ENCODE data around the gene PARD6G. TPM values are rescaled to one million over a fixed set of nuclear protein-coding genes. Genes with fewer than 3 reads are reported as not detected.
"Not testable (repeated sequence)": the region's sequence is repeated elsewhere in the genome, so short reads cannot be mapped to it uniquely, and the experiment has no call there.

The PARD6G gene, protein sequence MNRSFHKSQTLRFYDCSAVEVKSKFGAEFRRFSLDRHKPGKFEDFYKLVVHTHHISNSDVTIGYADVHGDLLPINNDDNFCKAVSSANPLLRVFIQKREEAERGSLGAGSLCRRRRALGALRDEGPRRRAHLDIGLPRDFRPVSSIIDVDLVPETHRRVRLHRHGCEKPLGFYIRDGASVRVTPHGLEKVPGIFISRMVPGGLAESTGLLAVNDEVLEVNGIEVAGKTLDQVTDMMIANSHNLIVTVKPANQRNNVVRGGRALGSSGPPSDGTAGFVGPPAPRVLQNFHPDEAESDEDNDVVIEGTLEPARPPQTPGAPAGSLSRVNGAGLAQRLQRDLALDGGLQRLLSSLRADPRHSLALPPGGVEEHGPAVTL
- polyA plus RNA-seq (2013, experiment 1 of 2; ENCODE audit: insufficient read length) = 5.4 TPM
- 7.3 TPM for polyA plus RNA-seq (2013, experiment 2 of 2; ENCODE audit: insufficient read length)

DNA sequence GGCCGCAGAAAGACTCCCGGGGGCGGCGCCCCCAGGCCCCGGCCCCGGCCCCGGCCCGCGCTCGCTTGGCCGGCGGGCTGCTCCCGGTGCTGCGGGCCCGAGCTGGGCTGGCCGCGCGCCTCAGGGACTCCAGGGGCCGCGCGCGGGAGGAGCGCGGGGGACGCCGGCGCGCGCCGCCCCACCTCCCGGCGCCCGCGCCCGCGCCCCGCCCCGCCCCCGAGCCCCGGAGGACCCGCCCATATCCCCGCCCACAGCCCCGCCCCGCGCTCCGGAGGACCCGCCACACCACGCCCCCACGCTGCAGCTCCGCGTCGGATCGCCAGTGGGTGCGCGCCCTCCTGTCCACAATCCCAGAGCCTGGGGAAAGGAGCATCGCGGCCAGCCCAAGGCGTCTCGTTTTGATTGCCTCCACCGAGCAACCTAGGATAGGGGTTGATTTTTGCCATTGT is at the start of gene PARD6G:
TSS of gene PARD6G (minus strand) at position 122 of the 449 bp plus-strand sequence. CDS start 166 bp downstream, outside the sequence.
- DNase-seq = peak; percentile 69

DNA sequence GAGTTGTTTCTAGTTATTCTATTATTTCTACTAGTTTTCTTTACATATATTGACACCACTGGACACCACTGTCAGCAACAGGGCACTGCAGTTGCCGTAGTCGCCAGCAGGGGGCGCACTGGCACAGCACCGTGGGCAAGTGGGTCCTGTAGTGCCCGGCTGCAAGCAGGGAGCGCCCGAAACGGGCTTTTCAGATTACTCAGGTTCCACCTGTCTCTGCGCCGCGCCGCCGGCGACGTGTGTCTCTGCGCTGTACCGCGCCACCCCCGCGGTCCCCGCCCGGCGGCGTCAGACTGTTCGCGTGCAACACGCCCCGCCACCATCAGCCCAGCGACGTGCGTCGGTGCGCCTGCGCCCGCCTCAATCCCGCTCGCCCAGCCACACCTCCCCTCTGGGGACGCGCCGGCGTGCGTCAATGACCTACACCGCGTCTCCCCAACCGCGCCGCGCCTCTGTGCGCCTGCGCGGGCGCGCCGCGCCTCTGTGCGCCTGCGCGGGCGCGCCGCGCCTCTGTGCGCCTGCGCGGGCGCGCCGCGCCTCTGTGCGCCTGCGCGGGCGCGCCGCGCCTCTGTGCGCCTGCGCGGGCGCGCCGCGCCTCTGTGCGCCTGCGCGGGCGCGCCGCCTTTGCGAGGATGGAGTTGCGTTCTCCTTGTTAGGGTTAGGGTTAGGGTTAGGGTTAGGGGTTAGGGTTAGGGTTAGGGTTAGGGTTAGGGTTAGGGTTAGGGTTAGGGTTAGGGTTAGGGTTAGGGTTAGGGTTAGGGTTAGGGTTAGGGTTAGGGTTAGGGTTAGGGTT is 15.1 kb upstream of the PARD6G start:
- not testable (repeated sequence) for DNase-seq

DNA sequence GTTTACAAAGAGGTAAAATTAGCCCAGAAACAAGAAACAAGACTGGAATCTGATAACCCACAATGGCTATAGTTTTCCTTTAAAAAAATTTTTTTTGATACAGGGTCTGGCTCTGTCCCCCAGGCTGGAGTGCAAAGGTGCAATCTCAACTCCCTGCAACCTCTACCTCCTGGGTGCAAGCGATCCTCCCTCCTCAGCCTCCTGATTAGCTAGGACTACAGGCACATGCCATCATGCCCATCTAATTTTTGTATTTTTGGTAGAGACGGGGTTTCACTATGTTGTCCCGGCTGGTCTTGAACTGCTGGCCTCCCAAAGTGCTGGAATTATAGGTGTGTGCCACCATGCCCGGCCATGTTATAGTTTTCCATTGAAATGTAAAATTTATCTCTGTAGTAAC is 12.3 kb upstream of the PARD6G start:
- no peak for DNase-seq

DNA sequence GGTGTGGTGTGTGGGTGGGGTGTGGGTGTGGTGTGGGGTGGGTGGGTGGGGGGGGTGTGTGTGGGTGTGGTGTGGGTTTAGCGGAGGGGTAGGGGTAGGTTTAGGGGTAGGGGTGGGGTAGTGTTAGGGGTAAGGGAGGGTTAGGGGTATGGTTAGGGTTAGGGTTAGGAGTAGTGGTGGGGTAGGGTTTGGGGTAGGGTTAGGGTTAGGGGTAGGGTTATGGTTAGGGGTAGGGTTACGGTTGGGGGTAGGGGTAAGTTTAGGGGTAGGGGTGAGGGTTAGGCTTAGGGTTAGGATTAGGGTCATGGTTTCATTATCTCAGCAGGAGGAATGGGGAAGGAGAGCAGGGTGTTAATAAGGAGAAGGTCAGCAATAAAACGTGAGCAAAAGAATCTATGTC is 11.3 kb upstream of the PARD6G start:
- DNase-seq = no peak

DNA sequence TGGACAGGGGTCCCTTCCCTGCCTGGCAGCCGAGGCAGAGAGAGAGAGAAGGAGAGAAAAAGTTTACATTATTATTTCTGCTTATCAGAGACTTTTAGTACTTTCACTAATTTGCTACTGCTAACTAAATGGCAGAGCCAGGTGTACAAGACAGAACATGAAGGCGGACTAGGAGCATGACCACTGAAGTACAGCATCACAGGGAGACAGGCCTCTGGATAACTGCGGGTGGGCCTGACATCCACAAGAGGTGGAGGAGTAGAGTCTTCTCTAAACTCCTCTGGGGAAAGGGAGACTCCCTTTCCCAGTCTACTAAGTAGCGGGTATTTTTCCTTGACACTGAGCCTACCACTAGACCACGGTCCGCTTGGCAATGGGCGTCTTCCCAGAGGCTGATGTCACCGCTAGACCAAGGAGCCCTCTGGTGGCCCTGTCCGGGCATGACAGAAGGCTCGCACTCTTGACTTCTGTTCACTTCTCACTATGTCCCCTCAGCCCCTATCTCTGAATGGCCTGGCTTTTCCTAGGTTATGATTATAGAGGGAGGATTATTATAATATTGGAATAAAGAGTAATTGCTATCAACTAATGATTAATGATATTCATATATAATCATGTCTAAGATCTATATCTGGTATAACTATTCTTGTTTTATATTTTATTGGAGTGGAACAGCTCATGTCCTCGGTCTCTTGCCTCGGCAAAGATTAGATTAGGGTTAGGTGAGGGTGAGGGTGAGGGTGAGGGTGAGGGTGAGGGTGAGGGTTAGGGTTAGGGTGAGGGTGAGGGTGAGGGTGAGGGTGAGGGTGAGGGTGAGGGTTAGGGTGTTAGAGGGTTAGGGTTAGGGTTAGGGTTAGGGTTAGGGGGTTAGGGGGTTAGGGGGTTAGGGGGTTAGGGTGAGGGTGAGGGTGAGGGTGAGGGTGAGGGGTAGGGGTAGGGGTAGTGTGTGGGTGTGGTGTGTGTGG is 10.5 kb upstream of the PARD6G start:
- peak; percentile 67 for DNase-seq

DNA sequence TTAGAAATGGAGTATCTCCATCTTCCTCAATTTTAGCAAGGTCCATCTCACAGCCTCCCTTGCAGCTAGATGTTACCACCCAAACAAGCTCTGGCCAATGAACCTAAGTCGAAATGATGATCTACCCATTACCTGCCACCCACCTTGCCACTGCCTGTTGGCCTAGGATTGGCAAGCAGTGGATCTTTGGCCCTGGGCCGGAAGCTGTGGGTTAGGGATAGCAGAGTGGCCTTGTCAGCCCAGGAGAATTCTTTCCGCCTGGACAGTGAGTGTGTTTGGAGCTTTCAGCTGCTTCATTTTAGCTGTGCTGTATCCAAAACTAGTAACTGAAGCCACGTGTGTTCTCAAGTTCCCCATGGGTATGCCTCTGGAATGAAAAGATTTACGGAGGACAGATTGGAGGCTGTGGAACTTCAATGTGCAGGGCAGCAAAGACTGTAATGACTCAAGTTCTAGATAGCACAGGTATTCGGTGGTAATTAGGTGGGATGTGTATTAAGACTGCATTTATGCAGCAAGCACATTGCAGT is 7.7 kb upstream of the PARD6G start:
- DNase-seq = no peak

DNA sequence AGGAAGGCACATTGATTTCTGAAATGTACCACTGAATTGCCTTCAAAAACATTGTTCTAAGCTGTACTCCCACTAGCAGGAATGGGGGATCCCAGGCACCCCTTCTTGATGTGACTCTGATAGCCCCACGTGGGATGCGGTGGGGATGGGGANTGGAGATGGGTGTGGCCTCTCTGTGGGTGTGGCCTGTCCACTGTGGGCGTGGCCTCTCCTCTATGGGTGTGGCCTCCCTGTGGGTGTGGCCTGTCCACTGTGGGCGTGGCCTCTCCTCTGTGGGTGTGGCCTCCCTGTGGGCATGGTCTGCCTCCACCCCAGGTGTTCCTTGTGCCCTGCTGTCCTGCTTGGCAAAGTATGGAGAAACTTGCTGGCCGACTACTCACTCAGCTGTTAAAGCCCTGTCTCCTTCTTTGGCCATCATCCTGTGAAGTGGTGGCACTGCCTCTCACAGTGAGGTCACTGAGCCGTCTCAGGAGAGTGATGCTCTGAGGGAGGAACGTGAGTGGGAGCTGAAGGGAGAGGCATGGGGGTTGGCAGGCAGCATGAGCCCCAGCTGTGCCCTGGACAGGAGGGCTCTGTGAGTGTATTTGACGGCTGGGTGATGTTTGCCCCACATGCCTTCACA is 6.7 kb upstream of the PARD6G start:
- no peak for DNase-seq

DNA sequence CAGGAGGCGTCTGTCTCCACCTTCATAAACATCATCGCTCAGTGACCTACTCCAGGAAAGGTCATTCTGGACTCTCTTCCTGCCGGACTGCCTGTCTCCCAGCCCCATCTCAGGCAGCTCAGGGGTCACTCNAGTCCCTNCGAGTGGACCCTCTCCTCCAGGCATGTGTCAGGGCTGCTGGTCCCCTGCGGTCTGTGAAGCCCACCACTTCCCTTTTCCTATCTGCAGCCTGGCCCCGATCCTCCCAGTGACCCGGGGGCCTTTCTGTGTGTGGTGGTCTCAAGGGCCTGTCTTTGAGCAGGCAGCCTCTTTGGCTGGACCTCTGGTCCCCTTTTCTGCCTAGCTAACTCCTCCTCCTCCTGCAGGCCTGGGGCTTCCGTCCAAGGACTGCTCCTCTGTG is 5.9 kb upstream of the PARD6G start:
- no peak for DNase-seq

DNA sequence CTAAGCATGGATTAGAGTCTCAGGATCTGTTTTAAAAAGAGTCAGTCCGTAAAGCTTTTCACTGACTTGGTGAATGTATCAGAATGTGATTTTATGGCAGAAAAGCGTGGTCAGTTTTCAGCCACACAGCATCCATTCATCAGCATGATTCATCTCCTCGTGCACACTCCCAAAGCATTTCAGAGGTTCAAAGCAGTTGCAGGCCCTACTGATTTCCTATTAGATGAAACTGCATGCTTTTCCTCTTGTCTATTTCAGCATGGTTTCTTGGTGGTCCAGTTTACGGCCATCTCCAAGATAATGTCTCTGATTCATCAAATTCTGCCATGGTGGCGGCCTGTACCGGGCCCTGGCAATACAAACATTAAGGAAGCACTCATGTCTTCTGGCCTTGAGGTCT is 4.8 kb upstream of the PARD6G start:
- peak; percentile 41 for DNase-seq

DNA sequence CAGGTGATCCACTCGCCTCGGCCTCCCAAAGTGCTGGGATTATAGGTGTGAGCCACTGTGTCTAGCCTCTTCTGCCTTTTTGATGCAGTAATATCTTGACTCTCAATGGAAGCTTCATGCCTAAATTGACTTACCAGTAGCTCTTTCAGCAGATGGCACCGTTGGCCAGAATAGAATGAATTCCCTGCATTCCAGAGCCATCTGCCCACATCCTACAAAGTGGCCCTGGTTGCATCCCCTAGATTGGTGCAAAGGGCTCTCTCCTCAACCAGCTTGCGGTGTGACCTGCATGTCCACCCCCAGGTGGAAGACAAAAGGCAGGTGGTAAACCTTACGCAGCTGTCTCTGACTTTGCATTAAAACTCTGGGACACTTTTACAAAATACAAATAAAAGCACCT is 4.4 kb upstream of the PARD6G start:
- no peak for DNase-seq

DNA sequence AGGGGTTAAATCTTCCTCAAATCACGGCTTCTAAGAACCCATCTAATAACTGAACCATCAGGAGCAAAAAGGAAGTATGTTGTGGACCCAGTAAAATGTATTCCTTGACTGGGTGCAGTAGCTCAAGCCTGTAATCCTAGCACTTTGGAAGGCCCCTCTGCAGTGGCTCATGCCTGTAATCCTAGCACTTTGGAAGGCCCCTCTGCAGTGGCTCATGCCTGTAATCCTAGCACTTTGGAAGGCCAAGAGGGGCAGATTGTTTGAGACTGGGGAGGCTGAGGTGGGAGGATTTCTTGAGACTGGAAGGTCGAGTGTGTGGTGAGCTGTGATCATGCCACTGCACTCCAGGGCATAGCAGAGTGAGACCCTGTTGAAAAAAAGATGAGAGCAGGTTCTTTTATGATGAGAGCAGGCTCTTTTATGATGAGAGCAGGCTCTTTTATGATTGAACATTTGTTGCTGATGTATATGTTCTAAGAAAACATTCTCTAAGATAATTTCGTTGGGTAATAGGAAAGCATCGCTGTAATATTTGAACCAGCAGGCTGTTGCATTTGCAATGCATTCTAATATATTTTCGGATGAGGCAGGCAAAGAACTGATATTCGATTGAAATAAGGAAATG is 3.5 kb upstream of the PARD6G start:
- DNase-seq = no peak

DNA sequence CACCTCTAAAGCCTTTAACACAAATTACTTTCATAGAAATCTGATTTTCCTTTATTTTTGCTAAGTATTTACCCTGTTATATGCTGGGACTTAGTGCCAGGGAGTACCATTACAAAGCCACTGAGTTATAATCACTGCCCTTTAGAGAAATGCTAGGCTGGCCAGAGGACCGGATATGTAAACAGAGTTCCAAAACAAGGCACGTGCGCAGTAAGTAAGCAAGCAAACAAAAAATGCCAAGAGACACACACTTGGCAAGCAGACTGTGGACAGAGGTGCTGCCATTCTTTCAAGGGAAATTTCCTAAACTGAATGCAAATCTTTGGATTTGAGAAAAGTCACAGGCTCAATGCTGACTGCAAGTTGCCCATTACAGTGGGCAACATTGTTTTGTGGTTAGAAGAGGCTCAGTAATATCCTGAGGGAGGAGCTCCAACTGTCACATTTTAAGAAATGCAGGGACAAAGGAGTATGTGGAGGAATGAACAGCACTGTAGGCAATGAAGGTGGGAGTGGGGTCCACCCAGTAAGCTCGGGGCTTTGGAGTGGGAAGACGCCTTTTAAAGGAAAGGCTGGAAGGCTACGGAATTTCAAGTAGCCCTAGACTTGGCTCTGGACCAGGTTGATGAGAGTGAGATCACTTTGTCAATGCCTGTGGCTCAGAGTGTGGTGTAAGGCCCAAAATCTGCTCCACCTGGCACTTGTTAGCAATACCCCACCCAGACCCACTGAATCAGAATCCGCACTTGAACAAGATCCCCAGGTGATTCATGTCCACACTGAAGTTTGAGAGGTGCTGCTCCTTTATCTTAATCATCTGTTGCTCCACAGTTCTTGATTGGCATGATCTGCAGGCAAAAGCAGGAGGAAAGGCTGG is 2.1 kb upstream of the PARD6G start:
- peak; percentile 25 for DNase-seq

DNA sequence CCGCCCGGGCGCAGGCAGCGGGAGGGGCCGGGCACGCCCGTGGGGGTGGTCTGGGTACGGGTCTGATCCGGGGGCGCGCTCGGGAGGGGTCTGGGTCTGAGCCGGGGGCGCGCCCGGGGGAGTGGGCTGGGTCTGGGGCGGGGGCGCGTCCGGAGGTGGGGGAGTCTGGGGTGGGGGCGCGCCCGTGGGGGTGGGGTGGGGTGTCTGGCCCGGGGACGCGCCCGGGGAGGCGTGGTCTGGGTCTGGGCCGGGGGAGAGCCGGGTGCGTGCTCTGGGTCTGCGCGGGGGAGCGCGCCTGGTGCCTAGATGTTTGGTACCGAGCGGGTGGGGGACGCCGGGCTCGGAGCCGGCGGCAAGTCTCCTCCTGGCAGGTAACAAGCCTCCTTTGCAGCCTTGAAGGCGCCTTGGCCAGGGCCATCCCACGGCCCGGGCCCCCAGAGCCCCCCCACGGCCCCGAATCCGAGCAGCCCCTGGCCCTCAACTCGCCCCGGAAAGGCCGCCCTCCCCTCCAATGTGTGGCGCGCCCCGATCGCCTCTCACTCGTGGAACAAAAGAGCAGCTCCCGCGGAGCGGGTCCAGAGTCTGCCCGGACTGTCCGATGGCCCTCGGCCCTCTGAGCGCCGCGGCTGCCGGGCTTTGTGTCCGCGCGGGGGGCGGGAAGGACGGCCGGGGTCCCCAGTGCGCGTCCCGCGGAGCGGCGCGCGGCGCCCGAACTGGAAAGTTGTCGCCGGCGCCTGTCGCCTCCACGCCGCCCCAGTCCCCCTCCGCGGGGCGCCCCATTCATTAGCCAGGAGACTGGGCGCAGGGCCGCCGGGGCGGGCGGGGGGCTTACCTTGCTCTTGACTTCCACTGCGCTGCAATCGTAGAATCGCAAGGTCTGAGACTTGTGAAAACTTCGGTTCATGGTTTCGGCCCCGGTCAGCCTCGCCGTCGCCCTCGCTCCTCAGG is 595 bp downstream of the PARD6G start:
- peak; percentile 11 for DNase-seq

DNA sequence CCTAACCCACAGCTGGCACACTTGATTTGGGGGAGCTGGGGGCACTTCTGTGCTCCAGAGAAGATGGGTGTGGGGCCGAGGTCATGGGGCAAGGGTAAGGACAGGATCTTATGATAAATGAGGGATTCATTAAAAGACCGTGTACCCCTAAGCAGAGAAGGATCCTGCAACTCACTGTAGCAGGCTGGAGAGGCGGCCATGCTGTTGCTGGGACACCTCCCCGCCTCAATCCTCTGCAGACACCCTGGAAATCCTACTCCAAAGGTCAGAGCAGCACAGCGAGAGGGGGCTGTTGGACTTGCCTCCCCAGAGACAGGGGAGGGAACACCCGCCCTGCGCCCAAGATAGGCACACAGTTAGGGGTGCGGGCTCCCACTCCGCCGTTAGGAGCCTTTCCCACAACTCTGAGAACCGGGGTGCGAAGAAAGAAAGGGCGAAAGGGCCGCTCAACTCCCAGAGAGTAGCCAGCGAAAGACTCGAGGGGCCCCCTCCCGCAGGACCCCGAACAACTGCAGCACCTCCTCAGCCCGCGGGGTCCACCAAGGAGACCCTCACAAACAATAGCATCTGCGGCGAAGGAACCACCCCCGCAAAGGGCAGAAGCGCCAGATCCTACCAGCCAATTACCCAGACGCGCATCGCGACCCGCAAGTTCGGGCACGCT is 1.4 kb downstream of the PARD6G start:
- no peak for DNase-seq

DNA sequence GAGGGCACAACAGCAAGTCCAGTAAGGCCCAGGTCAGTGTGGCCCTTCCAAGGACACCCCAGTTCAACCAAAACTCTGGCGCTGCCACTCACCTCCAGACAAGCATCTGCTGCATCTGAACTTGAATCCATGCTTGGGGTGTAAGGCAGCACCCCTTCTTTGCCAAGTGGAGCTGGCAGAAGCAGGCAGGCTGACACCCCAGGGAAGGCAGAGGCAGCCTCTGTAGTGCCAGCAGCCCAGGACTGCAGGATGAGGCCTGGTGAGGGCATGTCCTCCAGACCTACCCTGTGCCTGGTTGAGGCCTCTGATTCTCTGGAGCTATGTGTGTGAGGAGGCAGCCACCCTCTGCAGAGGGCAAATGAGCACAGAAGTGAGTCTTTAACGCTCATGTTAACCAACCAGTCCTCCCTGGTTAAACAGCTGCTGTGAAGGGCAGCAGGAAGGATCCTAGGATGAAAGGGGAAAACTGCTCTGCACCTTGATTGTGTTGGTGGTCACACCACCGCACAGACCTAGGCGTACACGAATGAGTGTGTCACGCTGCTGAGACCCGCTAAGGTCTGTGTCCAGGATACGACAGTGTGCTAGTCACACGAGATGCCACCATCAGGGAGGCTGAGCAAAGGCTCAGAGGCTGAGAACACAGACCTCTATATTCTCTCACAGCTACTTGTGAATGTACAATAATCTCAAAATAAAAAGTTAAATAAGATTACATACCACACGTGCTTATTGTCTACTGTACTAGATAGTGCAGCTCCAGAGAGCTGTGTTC is 2.2 kb downstream of the PARD6G start:
- no peak for DNase-seq

DNA sequence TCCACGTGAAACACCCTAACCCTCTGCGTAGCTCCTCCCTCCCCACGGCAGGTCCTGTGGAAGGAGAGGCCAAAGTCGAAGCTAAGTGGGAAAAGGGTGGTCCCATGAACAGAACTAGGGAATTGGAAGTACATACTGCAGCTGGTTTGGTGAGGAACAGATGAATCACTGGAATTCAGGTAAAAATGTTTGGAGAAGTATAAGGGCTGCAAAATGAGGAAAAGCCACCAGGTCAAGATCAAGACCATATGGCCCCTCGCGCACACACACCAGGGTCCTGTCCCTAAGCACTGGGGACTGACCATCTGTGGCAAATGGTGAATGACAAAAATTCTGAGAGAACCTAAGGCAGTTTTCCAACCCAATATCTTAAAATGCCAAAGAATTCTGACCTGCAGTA is 3.1 kb downstream of the PARD6G start:
- no peak for DNase-seq

DNA sequence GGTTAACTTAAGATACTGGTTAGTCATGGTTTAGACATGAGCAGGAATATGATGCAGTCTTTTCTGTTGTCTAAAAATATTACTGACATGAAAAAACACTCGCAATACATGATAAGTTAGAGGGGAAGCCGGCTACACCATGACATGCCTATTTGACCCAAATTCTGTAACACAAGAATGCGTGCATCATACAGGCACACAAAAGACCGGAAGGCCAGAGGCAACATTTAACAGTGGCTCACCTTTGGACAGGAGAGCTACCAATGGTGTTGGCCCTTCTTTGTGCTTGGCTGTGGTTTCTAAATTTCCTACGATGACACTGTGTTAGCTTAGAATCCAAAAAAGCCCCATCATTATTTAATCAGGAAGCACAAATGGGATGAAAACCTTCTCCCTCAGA is 4.1 kb downstream of the PARD6G start:
- DNase-seq = no peak

Data from fibroblast of skin of back (primary cell).